HG03558 (cell line): ENCODE results near the gene SNAI1.
"Not testable (repeated sequence)": the region's sequence is repeated elsewhere in the genome, so short reads cannot be mapped to it uniquely, and the experiment has no call there.

Experiments used
- ATAC-seq: cut with Tn5 transposase; IDR thresholded peaks from one replicate; pipeline ENCODE4 v1.9.1; 2021; ENCODE audit warnings: moderate number of reproducible peaks; ENCODE audit not compliant: unreplicated experiment; ENCODE audit errors: extremely low read depth

SNAI1 gene

GRCh38 chr20:49957089-49957938 lies 25.5 kb upstream of the SNAI1 start:
- ATAC-seq: not testable (repeated sequence)

- ATAC-seq: no peak
These were observed 21.4 kb upstream of the SNAI1 start for GRCh38 chr20:49961413-49961812.

GRCh38 chr20:49964964-49965780 lies 17.6 kb upstream of the SNAI1 start:
- ATAC-seq: no peak

GRCh38 chr20:49965781-49966305 lies 16.9 kb upstream of the SNAI1 start:
- ATAC-seq: no peak

GRCh38 chr20:49966861-49967260 lies 15.9 kb upstream of the SNAI1 start:
- ATAC-seq: no peak

GRCh38 chr20:49969234-49969633 lies 13.5 kb upstream of the SNAI1 start:
- no peak for ATAC-seq

GRCh38 chr20:49969946-49970345 lies 12.8 kb upstream of the SNAI1 start:
- no peak for ATAC-seq

GRCh38 chr20:49970498-49970897 lies 12.3 kb upstream of the SNAI1 start:
- ATAC-seq: no peak

GRCh38 chr20:49973981-49974380 lies 8.8 kb upstream of the SNAI1 start:
- no peak for ATAC-seq

GRCh38 chr20:49976542-49976941 lies 6.2 kb upstream of the SNAI1 start:
- ATAC-seq: no peak

- not testable (repeated sequence) for ATAC-seq
These were observed 5.0 kb upstream of the SNAI1 start for GRCh38 chr20:49977740-49978139.

GRCh38 chr20:49978685-49979029 lies 4.1 kb upstream of the SNAI1 start:
- ATAC-seq: no peak

- ATAC-seq: no peak
These were observed 3.5 kb upstream of the SNAI1 start for GRCh38 chr20:49979030-49979832.

GRCh38 chr20:49980140-49981008 lies 2.4 kb upstream of the SNAI1 start:
- ATAC-seq: no peak

- no peak for ATAC-seq
These were observed 1.3 kb upstream of the SNAI1 start for GRCh38 chr20:49981218-49982071.

GRCh38 chr20:49982072-49982345 lies 771 bp upstream of the SNAI1 start:
- no peak for ATAC-seq

- ATAC-seq: no peak
These were observed 505 bp downstream of the SNAI1 start for GRCh38 chr20:49983123-49983847.

GRCh38 chr20:49983848-49984408 lies 1.1 kb downstream of the SNAI1 start:
- ATAC-seq: no peak
